Prostate gland (tissue), 1 donor: ENCODE results near the gene SLC38A11.

ENCODE experiments used
- POLR2A ChIP-seq: fragments of 450-650 bp; IDR thresholded peaks from one replicate; pipeline ENCODE4 v1.6.1; 2016; ENCODE audit warnings: antibody characterized with exemption, mild to moderate bottlenecking
- POLR2AphosphoS5 ChIP-seq: sonication (generic); formaldehyde crosslinking; IDR thresholded peaks from one replicate; pipeline ENCODE4 v1.6.1; 2017; ENCODE audit warnings: antibody characterized with exemption

DNA sequence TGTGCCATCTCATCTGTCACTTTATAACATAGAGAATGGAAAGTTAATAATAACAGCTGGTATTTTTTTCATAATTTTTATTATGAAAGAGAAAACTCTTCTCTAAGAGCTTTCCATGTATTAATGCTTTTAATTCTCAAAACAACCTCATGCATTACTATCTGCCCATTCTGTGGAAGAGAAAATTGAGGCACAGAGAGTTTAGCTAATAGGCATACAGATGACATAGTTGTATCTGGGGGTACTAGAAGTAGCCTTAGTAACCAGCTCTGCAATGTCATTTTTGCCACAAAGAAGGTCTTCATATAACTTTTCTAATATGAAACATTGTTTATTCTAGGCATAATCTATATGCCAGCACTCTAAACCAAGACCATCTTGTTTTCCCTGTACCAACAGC lies 77.4 kb downstream of the SLC38A11 start:
- TF ChIP-seq POLR2AphosphoS5 (no peak), POLR2A (no peak)
